K562 (cell line): ENCODE results near the gene NOL4L. TPM values are rescaled to one million over a fixed set of nuclear protein-coding genes. Genes with fewer than 3 reads are reported as not detected.

ENCODE experiments used
- ATAC-seq: fragments of 200-7000 bp; cut with Tn5 transposase; 3 replicates; pipeline ENCODE4 v1.9.1; 2020; ENCODE audit warnings: moderate library complexity
- BruUV-seq: library from RNA; stranded (reverse); fragments of 400-500 nt; replicated peaks from 2 replicates; lab custom pipeline; 2021; lab: Mats Ljungman, UMichigan
- CTCF ChIA-PET: fragments of 300-600 bp; formaldehyde crosslinking; extraction: SDS; loops from one replicate; lab custom pipeline; 2021; ENCODE audit warnings: low intra/inter-chr PET ratio; lab: Yijun Ruan, JAX
- POLR2A ChIA-PET: fragments of 300-600, 350-650 bp; sonication (Branson Sonifier 250); formaldehyde crosslinking; extraction: SDS; loops from one replicate; lab custom pipeline; 2021; ENCODE audit warnings: antibody characterized with exemption, inconsistent platforms; lab: Yijun Ruan, JAX
- DNase-seq, 4 experiments: peaks; one replicate each; pipeline versions ENCODE4 v3.0.0 to v3.0.0-alpha.2; 2011 to 2018; ENCODE audit warnings: low spot score in 3 of 4, mixed read lengths in 3 of 4; ENCODE audit errors: extremely low read depth in 1 of 4
- FAIRE-seq: peaks from 2 replicates; lab custom pipeline; 2011; peaks lifted over from hg19 to GRCh38; lab: Jason Lieb, UNC
- H2AFZ ChIP-seq: 2 replicates; pipeline ENCODE4 v1.6.0; 2011; ENCODE audit warnings: low read depth, low read length, control low read depth, inconsistent platforms
- H3K27ac ChIP-seq: fragments of 200-600 bp; 3 replicates; pipeline ENCODE4 v1.8.0; 2011; ENCODE audit warnings: low read depth, mild to moderate bottlenecking, control low read depth, inconsistent platforms, low read length, moderate library complexity, mixed read lengths; ENCODE audit errors: extremely low read depth
- H3K27me3 ChIP-seq, 2 experiments: fragments of 300-600 bp in 1 of 2; 2 replicates in 1 of 2; 3 replicates in 1 of 2; pipeline versions ENCODE4 v1.6.0 to v1.8.0; 2011; ENCODE audit warnings: inconsistent platforms in 2 of 2, low read length in 2 of 2, mild to moderate bottlenecking in 1 of 2, mixed read lengths in 1 of 2, moderate library complexity in 1 of 2; ENCODE audit not compliant: control insufficient read depth in 2 of 2, insufficient read depth in 2 of 2
- H3K36me3 ChIP-seq: fragments of 300-600 bp; 3 replicates; pipeline ENCODE4 v1.8.0; 2011; ENCODE audit warnings: mild to moderate bottlenecking, low read length, inconsistent platforms; ENCODE audit not compliant: control insufficient read depth, insufficient read depth
- H3K4me1 ChIP-seq, 2 experiments: fragments of 200-600 bp in 1 of 2; replicated peaks in 1 of 2; 2 replicates in 1 of 2; 3 replicates in 1 of 2; pipeline versions ENCODE4 v1.5.1 to v1.8.0; 2011; ENCODE audit warnings: inconsistent platforms in 2 of 2, low read length in 2 of 2, mild to moderate bottlenecking in 1 of 2, mixed read lengths in 1 of 2, moderate library complexity in 1 of 2; ENCODE audit not compliant: control insufficient read depth in 2 of 2, insufficient read depth in 2 of 2
- H3K4me2 ChIP-seq: 2 replicates; pipeline ENCODE4 v1.6.1; 2011; ENCODE audit warnings: low read length, control low read depth, inconsistent platforms, mixed read lengths; ENCODE audit not compliant: insufficient read depth
- H3K4me3 ChIP-seq: fragments of 200-600 bp; sonication (generic), shearing (Covaris generic); 2 replicates; pipeline ENCODE4 v1.5.1; 2016; ENCODE audit warnings: control low read depth, inconsistent platforms
- H3K79me2 ChIP-seq: fragments of 200-600 bp; 3 replicates; pipeline ENCODE4 v1.8.0; 2011; ENCODE audit warnings: low read length, inconsistent platforms; ENCODE audit not compliant: control insufficient read depth, insufficient read depth
- H3K9ac ChIP-seq, 2 experiments: 2 replicates each; pipeline versions ENCODE4 v1.6.0 to v1.6.1; 2011; ENCODE audit warnings: low read depth in 2 of 2, low read length in 2 of 2, control low read depth in 1 of 2, inconsistent platforms in 1 of 2, mild to moderate bottlenecking in 1 of 2, mixed read lengths in 1 of 2; ENCODE audit not compliant: insufficient read depth in 1 of 2
- H3K9me1 ChIP-seq: one replicate; pipeline ENCODE4 v1.6.0; 2011; ENCODE audit warnings: inconsistent platforms, mild to moderate bottlenecking, low read length, moderate library complexity; ENCODE audit not compliant: control insufficient read depth, insufficient read depth
- H3K9me3 ChIP-seq: replicated peaks from 2 replicates; pipeline ENCODE4 v1.5.1; 2011; ENCODE audit warnings: low read depth, low read length, inconsistent platforms; ENCODE audit not compliant: control insufficient read depth, insufficient read depth
- H4K20me1 ChIP-seq: replicated peaks from 2 replicates; pipeline ENCODE4 v1.6.1; 2011; ENCODE audit warnings: low read length, inconsistent platforms, mixed read lengths; ENCODE audit not compliant: control insufficient read depth, insufficient read depth
- CEBPG ChIP-seq, 3 experiments: fragments of 200-800 bp in 1 of 3; sonication (Bioruptor generic) in 1 of 3; sonication (generic) in 1 of 3; formaldehyde crosslinking in 1 of 3; IDR thresholded peaks in 2 of 3; conservative IDR thresholded peaks in 1 of 3; 2 replicates each; pipeline versions ENCODE4 v1.6.1 to v1.8.0; 2016 to 2022; ENCODE audit warnings: missing compliant biosample characterization in 2 of 3, missing genetic modification characterization in 2 of 3, mild to moderate bottlenecking in 1 of 3, missing genetic modification reagents in 1 of 3
- CHD2 ChIP-seq: IDR thresholded peaks from 2 replicates; pipeline ENCODE4 v1.6.1; 2011; ENCODE audit warnings: low read depth, low read length
- KDM1A ChIP-seq, 2 experiments: fragments of 450-650 bp; IDR thresholded peaks; 2 replicates each; pipeline ENCODE4 v1.6.1; 2016; ENCODE audit warnings: mild to moderate bottlenecking in 2 of 2
- WGBS: fragments of 100-300 bp; shearing (Covaris generic); methylation state at CpG from one replicate; pipeline ENCODE4 v1.1.6; 2016; ENCODE audit warnings: low coverage, mixed read lengths; ENCODE audit not compliant: insufficient coverage; ENCODE audit errors: missing lambda C conversion rate; 5-methylcytosine and 5-hydroxymethylcytosine counted together
- in situ Hi-C: fragments of 300-500 bp; cut with MboI; formaldehyde crosslinking; loops from 4 replicates; pipeline ENCODE4 v1.15.0; 2018; ENCODE audit warnings: inconsistent platforms, mixed read lengths
- intact Hi-C: fragments of 100-400 bp; cut with micrococcal nuclease; formaldehyde crosslinking; loops from 2 replicates; pipeline ENCODE4 v1.14.2; 2022
- polyA plus RNA-seq, 8 experiments: library from polyadenylated mRNA; depleted of rRNA in 4 of 8; stranded (reverse) in 5 of 8; unstranded in 3 of 8; fragments of >200 nt; fragmentation: Nextera tagmentation in 2 of 8; fragmentation: Illumina TruSeq in 1 of 8; extraction: Ambion mirVana in 2 of 8; extraction: Trizol in 1 of 8; gene quantifications; 2 replicates each; pipeline versions ENCODE4 v1.2.1 to v1.2.3, GENCODE V29; 2011 to 2014; ENCODE audit warnings: inconsistent platforms in 1 of 8, missing spikeins in 1 of 8
- total RNA-seq, 7 experiments: library from RNA; depleted of rRNA in 6 of 7; stranded (reverse); fragments of >200 nt in 6 of 7; fragmentation: Illumina TruSeq in 2 of 7; extraction: Trizol in 2 of 7; gene quantifications; 2 replicates each; pipeline versions ENCODE4 v1.2.1 to v1.2.3, GENCODE V29; 2011 to 2021; ENCODE audit warnings: low replicate concordance in 1 of 7

Gene NOL4L
- total and polyA plus RNA-seq, 9 of the 15 experiments (the other 6 are each of a cell fraction or from before 2014, with no cell fraction given) = 5.1 to 36.2 (median 13.6) TPM

DNA sequence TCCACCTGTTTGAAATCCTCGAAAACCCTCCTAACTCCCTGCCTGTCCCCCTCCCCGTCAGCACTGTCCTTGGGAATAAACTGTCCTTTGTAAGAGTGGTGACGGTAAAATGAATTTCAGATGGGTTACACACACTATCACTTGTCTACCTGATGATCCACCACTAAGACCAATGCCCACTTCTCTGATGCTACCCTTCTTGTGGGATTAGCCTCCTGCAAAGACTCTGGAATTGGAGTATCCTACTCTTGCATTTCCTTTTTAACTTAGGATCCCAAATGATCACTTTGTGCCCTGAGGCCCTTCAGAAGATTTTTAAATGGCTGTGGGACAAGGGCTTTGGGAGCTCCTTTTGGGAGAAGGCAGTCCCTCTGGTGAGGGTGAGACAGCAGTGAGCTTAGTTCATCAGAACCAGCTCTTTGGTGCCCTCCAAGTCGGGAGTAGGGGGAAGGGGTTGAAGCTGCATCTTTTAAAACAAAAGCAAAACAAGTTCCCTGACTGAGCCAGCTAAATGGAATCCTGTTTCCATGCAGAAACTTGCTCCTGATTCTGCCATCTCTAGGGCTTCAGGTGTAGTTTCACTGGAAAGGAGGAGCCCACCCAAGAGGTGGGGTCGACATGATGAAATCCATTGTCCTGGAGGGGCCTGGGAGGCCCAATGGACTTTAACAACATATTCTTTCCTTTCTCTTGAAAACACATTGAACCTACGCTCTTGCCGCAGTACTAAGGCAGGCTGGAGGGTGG, 140.5 kb downstream of the NOL4L start:
- Histone ChIP-seq H3K27me3 (no peaks in the 10 kb centered on the region), H3K36me3 (peaks cover 82% of the 10 kb centered on the region), H3K9me3 (no peaks in the 10 kb centered on the region), H3K9ac (no peak overlapping the region), H3K4me3 (no peak overlapping the region), H3K9me1 (no peaks in the 10 kb centered on the region), H3K27ac (no peak overlapping the region), H3K4me1 (peaks cover 0 to 12% of the 10 kb centered on the region in 2 experiments; a peak in 1 of 5 replicates), H3K4me2 (no peak overlapping the region), H3K79me2 (no peaks in the 10 kb centered on the region), H4K20me1 (peaks cover 9% of the 10 kb centered on the region; the same call in 1 of the 2 replicates), H2AFZ (no peak overlapping the region)
- no peak for ATAC-seq
- ChIA-PET CTCF (interaction anchor here (0.7 kb wide), 1 partner anchor 108 kb away, joined by 3 read pairs; no protein-coding TSS in a partner anchor), POLR2A (interaction anchor here (0.6 to 1.8 kb wide), 5 partner anchors 20 to 56 kb away, joined by 3 read pairs; no protein-coding TSS in a partner anchor)
- WGBS = 71% methylated on average over 7 of the region's 7 CpGs
- BruUV-seq = TSS peak; percentile 19
- DNase-seq = no peak
- no peak for FAIRE-seq
- intact Hi-C loops = no loop called here
- in situ Hi-C loops = no loop called here
- no peak for TF ChIP-seq CEBPG (CRISPR knock-in tag; IDR thresholded peaks at IDR 0.05)
- TF ChIP-seq CEBPG (tag; conservative IDR thresholded peaks at IDR 0.05 in 1 of 2, IDR thresholded peaks at IDR 0.05 in 1 of 2) = no peak
- TF ChIP-seq CHD2 = no peak
- TF ChIP-seq KDM1A (IDR thresholded peaks at IDR 0.05) = no peak
